Right ventricle myocardium superior (tissue), 1 donor: ENCODE data around the gene CELF2. TPM values are rescaled to one million over a fixed set of nuclear protein-coding genes. Genes with fewer than 3 reads are reported as not detected.

Source experiments
- ATAC-seq: fragments of 200-7000 bp; cut with Tn5 transposase; one replicate; pipeline ENCODE4 v1.9.1; 2020; ENCODE audit warnings: mild to moderate bottlenecking; ENCODE audit not compliant: poor library complexity
- DNase-seq: peaks from one replicate; pipeline ENCODE4 v3.0.0-alpha.2; 2020
- intact Hi-C: fragments of 100-400 bp; cut with DNase I; formaldehyde crosslinking; loops from one replicate; pipeline ENCODE4 v1.11.2; 2022
- total RNA-seq: library from RNA; stranded (reverse); fragmentation: NEBNext Ultra II Directional; extraction: Animal tissue kit (Norgen Biotek cat#: 25700); gene quantifications from one replicate; pipeline ENCODE4 v1.2.1, GENCODE V29; 2021
- donor health status: DM: no; HTN: yes; CAD: no; lungs with severe emphysema.

Gene CELF2
- total RNA-seq, 1 donor from 2014 or later = 67.7 TPM

DNA sequence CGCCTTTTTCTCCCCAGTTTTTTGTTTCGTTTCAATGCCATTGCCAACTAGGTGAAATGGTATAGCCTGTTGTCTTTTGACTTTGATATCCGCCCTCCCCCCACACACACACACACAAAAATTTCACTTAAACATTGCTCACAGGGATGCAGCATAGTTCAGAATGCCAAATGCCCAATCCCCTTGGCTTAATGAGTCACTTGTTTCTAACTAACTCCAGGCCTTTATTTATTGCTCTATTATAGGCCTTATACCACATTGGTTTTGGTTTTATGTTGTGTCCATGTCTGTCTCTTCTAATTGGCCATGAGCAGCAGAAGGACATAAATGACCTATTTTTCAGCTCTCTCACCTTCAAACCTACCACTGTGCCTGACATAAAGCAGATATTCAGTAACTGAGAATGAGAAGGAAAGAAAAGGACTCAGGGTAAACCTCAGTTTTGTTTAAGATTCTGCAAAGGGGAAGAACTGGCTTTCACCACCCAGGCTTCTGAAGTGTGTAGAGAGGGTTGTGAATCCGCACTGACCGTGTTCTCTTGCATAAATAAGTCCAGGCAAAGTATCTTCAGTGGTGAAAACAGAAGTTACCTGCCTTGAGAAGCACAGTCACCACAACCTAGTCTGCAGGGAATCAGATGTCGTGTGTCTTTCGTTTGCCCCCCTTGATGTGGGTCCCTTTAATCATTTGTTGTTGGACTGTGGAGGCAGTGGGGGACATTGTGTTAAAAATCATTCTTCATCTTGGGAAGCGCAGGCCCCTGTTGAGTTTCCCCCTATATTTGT is 139.8 kb downstream of the CELF2 start:
- no peak for ATAC-seq

GRCh38 chr10:11158080-11158479 is 140.4 kb downstream of the CELF2 start:
- intact Hi-C loops = no loop called here
- DNase-seq (no peak), ATAC-seq (no peak)

More for the DNA sequence above, 139.8 kb downstream of the CELF2 start:
- no peak for DNase-seq
- intact Hi-C loops = no loop called here

DNA sequence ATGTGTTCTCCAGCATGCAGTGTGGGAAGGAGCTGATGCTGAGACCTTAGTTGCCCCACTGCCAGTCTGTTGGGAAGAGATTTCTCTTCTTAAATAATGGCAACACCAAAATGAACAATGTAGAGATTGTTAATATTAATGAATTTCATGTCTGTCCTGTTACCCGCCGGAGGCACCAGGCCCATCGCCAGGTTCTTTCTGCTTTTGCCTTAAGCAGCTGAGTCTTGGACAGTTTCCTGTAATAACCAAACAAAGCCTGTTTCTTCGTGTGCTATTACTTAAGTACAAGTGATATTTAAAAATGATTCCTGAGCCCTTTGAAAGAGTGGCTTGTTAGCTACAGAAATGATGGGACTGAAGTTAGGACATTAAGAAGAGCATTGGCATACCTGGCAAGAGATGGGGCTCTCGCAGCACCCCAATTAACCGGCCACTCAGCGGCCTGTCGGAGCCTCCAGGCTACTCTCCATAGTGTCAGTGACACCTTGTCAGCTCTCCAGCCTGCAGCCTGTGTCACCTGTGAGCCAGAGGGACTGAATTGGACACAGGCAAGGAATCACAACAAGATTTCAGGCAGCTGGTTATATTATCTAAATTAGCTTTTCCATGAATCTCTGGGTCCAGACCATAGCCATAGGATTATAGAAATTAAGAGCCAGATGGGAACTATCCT is 142.0 kb downstream of the CELF2 start:
- ATAC-seq (peak; percentile 16), DNase-seq (no peak)
- intact Hi-C loops = loop anchor here (10.0 kb wide), 1 partner anchor 105 kb away; no protein-coding TSS in a partner anchor

- intact Hi-C loops = loop anchor here (10.0 kb wide), 1 partner anchor 104 kb away; no protein-coding TSS in a partner anchor
- DNase-seq (peak; percentile 58), ATAC-seq (no peak)
Observed at GRCh38 chr10:11161096-11161495, 143.4 kb downstream of the CELF2 start.

- intact Hi-C loops = loop anchor here (10.0 kb wide), 1 partner anchor 103 kb away; no protein-coding TSS in a partner anchor
Observed at GRCh38 chr10:11161910-11162309, 144.2 kb downstream of the CELF2 start.

DNA sequence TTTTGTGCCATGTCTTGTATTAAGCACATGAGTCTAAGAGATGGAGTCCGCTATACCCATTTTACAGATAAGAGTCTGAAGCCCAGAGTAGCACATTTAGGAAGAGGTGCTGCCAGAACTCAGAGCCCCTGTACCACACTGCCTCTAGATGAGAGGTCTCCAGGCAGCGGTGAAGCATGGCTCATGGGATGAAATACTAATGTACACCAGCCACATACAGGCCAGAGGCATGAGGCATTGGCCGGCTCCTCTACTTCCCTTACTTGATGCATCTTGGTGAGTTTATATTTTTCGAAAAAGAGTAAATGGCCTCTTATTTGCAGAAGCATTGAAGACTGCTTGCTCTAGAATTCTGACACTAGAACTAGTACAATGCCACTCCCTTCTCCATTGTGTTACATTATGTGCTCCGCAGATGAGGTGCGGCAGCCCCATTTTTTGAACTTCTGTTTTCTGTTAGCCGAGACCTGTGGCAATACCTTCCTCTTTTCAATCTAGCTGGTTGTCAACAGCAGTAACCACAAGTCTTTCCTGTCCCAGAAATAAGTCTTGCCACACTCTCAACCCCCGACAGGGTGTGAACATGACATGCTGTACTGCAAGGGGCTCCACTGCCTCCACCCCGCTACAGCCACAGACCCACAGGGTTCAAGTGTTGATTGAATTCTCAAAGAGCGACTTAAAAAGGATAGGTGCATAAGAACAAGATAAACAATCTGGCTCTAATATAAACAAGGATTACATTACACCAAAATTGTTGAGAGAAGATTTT is 145.3 kb downstream of the CELF2 start:
- DNase-seq = peak; percentile 76
- peak; percentile 30 for ATAC-seq
- intact Hi-C loops = loop anchor here (10.0 kb wide), 1 partner anchor 102 kb away; no protein-coding TSS in a partner anchor

More at GRCh38 chr10:11161910-11162309, 144.2 kb downstream of the CELF2 start:
- DNase-seq (no peak), ATAC-seq (no peak)

GRCh38 chr10:11163780-11164550 is 146.3 kb downstream of the CELF2 start:
- ATAC-seq (peak; percentile 36), DNase-seq (peak; percentile 44)
- intact Hi-C loops = loop anchor here (10.0 kb wide), 1 partner anchor 101 kb away; no protein-coding TSS in a partner anchor

- DNase-seq = no peak
- ATAC-seq = no peak
- intact Hi-C loops = loop anchor here (10.0 kb wide), 1 partner anchor 100 kb away; no protein-coding TSS in a partner anchor
Observed at GRCh38 chr10:11164551-11164802, 146.8 kb downstream of the CELF2 start.

- intact Hi-C loops = loop anchor here (10.0 kb wide), 1 partner anchor 100 kb away; no protein-coding TSS in a partner anchor
- ATAC-seq (peak; percentile 73), DNase-seq (peak; percentile 85)
Observed at GRCh38 chr10:11164803-11165590, 147.3 kb downstream of the CELF2 start.

DNA sequence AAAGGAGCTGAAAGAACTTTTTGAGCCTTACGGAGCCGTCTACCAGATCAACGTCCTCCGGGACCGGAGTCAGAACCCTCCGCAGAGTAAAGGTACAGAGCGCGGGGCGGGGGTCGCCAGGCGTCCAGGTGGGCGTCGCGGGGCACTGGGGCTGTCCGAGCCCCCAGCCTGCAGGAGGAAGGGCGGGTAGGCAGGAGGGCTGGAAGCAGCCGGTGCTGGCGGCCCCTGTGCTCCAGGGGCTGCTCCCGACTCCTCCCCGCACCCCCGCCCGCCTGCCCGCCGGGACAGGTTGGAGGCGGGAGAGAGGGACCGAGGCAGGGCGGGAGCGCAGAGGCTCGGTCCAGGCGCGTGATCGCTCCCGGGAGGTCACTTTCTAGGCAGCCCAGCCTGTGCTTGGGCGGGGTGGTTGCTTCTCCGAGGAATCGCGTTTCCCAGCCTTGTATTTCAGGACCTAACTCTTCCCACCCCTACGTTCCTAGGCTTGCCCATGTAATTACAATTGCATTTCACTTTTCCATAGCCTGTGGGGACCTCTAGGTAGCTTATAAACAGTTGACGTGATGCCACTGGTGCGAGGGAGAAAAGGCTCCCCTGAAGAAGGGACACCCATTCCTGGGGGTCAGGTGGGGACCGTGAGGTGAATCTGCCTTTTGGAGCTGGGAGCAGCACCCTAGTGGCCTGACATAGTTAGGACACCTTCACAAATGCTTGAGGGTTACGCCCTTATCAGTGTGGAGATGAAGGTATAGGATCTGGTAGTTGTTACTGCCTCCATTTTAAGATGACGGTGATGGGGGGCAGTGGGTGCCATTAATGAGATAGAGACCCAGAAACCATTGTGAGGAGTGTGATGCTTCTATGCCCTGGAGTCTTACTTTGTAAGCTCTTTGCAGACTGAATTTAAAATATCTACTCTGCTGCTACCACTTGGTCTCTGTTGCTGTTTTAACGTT is 148.2 kb downstream of the CELF2 start:
- peak; percentile 74 for ATAC-seq
- peak; percentile 82 for DNase-seq
- intact Hi-C loops = loop anchor here (10.0 kb wide), 1 partner anchor 99 kb away; no protein-coding TSS in a partner anchor

GRCh38 chr10:11166550-11166949 is 148.9 kb downstream of the CELF2 start:
- intact Hi-C loops = loop anchor here (10.0 kb wide), 1 partner anchor 98 kb away; no protein-coding TSS in a partner anchor
- no peak for ATAC-seq
- no peak for DNase-seq

GRCh38 chr10:11167233-11167966 is 149.7 kb downstream of the CELF2 start:
- ATAC-seq (no peak), DNase-seq (no peak)
- intact Hi-C loops = loop anchor here (10.0 kb wide), 1 partner anchor 97 kb away; no protein-coding TSS in a partner anchor

- intact Hi-C loops = loop anchor here (10.0 kb wide), 1 partner anchor 96 kb away; no protein-coding TSS in a partner anchor
- no peak for ATAC-seq
- no peak for DNase-seq
Observed at GRCh38 chr10:11168423-11169090, 150.9 kb downstream of the CELF2 start.

DNA sequence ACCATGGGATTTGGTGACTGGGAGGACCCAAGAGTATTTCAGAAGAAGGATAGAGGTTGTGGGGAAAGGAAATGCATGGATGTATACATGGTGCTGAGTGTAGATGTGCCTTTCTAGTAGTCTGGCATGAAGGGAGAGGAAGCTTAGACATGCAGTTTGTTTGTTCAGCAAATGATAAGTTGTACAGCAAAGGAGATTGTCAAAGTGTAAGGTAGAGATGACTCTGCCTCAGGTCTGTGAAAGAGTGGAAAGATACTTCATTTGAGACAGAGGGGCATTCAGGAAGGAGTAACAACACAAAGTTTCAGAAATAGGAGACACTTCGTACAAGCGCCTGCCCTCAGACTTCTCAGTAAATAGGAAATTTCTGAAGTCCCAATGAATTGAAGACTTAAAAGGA is 152.3 kb downstream of the CELF2 start:
- DNase-seq (no peak), ATAC-seq (no peak)
- intact Hi-C loops = loop anchor here (10.0 kb wide), 1 partner anchor 95 kb away; no protein-coding TSS in a partner anchor

- intact Hi-C loops = no loop called here
- DNase-seq (no peak), ATAC-seq (no peak)
Observed at GRCh38 chr10:11170574-11170973, 152.9 kb downstream of the CELF2 start.
